Measurements from ENCODE around the gene RYR2. TPM values are rescaled to one million over a fixed set of nuclear protein-coding genes. Genes with fewer than 3 reads are reported as not detected.

RYR2 gene
- total RNA-seq, 1 experiment from 2014 or later: not detected

- peak; percentile 71 for DNase-seq (ENCODE audit: low spot score)
Measured at GRCh38 chr1:237851210-237851845, 809.3 kb downstream of the RYR2 start.

GRCh38 chr1:237852342-237852741 is 810.4 kb downstream of the RYR2 start:
- no peak for DNase-seq (ENCODE audit: low spot score)

DNA sequence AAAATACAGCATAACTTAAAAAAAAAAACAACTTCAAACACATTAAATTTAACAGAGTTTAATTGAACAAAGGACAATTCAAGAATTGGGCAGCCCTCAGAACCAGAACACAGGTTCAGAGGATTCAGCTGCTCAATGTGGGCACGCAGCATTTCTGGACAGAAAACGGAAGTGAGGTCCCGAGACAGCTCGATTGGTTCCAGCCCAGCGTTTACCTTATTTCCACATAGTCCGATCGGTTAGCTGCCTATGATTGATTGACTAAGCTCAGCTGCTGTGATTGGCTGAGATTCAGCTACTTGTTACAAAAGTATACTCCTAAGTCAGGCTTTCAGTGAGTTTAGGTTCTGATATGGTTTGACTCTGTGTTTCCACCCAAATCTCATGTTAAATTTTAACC is 815.5 kb downstream of the RYR2 start:
- DNase-seq (ENCODE audit: low spot score): no peak

GRCh38 chr1:237858992-237859391 is 817.0 kb downstream of the RYR2 start:
- DNase-seq (ENCODE audit: low spot score): no peak

- DNase-seq (ENCODE audit: low spot score): no peak
Measured at GRCh38 chr1:237861944-237862343, 820.0 kb downstream of the RYR2 start.

DNA sequence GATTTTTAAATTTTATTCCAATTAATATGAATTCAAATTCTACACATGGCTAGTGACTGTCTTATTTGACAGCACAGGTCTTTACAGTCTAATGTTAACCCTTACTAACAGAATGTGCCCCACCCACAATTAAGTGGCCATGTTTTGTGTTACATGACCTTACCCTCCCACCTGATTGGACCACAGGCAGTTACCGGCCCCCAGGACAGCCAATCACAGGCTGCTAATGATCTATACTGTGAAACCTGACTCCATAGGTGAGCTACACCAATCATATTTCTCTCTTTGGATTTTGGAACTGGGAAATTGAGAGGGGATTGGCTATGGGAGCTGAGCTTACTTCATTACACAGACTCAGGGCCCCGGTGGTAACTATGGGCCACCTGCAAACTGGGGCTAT is 821.2 kb downstream of the RYR2 start:
- DNase-seq (ENCODE audit: low spot score): no peak

DNA sequence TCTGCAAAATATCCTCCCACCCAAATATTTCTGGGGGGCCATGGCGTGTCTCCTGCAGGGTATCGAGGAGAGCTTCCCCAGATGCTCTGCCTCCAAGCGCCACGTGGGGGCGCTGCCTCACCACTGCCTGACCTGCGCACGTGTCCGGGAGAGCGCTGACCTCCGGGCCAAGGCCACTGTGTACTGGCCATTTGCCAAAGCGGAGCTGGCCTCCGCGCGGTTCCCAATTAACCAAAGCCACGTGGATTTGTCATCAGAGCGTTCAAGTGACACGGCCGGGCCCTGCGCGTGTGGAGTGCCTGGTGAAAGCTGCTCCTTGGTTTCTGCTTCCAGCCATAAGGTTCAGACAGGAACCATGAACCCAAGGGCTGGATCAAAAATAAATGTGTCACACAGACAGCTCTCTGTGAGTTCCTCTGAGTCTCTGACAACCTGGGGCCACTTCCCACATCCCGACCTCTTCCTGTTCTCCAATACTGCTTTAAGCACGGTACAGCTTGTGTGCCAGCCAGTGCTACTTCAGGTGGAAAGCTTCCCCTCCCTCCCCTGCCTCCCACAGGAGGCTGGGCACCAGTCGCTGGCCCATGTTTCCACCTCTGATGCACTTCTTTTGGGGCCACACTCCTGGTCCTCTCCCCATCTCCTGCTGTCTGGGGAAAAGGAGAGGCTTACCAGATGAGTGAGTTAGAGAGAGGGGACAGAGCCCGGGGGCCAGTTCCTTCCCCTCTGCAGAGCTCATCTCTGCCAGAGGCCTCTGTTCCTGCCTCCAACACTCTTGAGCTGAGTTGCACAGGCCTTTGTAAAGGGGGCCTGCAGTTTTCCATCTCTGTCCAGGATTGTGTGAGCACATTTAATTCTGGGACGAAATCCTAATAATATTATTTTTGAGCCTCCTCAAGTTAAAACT is 822.6 kb downstream of the RYR2 start:
- peak; percentile 36 for DNase-seq (ENCODE audit: low spot score)

GRCh38 chr1:237867380-237867888 is 825.5 kb downstream of the RYR2 start:
- no peak for DNase-seq (ENCODE audit: low spot score)

DNA sequence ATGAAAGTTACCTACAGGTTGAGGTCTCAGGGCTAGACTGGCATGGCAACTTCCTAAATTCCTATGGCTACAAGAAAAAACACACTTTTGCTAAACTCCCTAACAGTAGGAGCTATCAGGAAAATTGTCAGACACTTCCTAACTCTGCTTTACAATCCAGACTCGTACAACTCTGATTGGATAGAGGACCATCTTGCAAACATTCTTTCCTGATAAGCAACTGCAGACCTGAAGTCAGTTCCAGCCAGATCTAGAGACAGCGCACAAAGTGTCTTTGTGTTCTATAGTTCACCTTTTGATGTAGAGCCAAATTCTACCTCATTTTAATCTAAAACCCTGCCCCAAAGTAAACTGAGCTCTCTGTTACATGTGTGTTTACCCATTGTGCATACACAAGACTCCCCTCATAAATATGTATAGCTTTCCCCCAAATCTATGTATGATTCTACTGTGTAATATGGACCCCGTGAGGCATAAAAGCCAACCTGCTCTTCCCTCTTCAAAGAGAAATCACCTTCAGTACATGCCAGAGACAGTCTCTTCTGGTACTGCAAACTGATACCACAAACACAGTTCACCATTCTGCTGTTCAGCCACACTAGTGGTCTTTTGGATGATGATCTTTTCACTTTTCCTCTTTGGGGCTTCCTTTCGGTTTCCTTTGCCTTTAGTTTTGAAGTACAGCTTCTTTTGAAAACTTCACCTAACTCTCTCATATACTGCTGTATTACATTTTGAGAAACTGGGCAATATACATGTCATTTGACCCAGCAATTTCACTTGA is 827.0 kb downstream of the RYR2 start:
- DNase-seq (ENCODE audit: low spot score): no peak

GRCh38 chr1:237873487-237874211 is 831.7 kb downstream of the RYR2 start:
- no peak for DNase-seq (ENCODE audit: low spot score)

DNA sequence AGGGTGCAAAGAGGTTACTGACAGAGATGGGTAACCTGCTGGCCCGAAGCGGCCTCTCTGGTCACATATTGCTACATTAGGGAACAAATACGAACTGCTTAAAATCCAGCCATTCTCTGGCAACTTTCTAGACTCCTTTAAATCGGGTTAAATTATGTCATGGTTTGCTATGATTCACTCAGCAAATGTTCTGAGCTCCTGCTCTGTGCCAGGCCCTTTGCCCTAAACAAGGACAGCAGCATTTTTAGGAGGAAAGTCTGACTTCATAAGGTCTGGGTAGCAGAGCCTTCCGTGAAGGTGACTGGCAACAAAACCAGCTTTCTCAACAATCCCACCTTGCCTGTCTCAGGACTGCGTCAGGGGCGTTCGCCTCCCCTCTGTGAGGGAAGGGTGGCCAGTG is 833.3 kb downstream of the RYR2 start:
- DNase-seq (ENCODE audit: low spot score): no peak

- no peak for DNase-seq (ENCODE audit: low spot score)
Measured at GRCh38 chr1:237877631-237878030, 835.6 kb downstream of the RYR2 start.

- no peak for DNase-seq (ENCODE audit: low spot score)
Measured at GRCh38 chr1:237878406-237878805, 836.4 kb downstream of the RYR2 start.

DNA sequence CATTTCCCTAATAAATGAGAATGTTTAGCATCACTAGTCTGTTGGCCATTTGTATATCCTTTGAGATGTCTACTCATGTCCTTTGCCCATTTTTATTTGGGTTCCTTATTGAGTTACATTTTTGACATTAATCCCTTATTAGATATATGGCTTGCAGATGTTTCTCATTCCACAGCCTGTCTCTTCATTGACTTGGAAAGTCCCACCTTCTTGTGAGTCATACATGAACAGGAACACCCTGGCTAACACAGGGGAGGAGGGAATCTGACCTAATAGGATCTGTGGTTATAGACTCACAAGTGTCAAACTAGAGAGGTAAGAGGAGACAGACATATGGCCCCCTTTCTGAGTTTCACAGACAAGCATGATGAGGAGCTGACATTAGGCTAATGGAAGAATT is 837.2 kb downstream of the RYR2 start:
- DNase-seq (ENCODE audit: low spot score): no peak

Small RNA genes lying within 50 kb of the gene (small RNA-seq; reads per million reads assigned to genes)
- not detected for gene MIR4428
- not detected for gene RF00402

Other genes with a start within 250 kb of the RYR2 start
- gene MTR, start 246.9 kb upstream of the RYR2 start, total RNA-seq (2014; rRNA removed; shearing (Covaris generic)): 8.6 and 10.4 TPM in 2 replicates
- not detected in 2 replicates for gene MT1HL1, start 37.7 kb upstream of the RYR2 start, total RNA-seq (2014; rRNA removed; shearing (Covaris generic))